Measurements from ENCODE around the gene FGF4.

FGF4 gene

GRCh38 chr11:69775163-69775755 is at the start of gene FGF4:
FGF4 (minus strand) TSS chr11:69775341; CDS start chr11:69775084, 257 bp downstream.
- no peak within 1 kb of the TSS for H3K4me3 ChIP-seq (ENCODE audit: low read depth, low read length)
- H3K36me3 ChIP-seq (ENCODE audit: control insufficient read depth in 2 of 2, insufficient read depth in 1 of 2, low read length in 2 of 2): no peaks in the 10 kb centered on the region

More at GRCh38 chr11:69775163-69775755, at the start of gene FGF4:
- CTCF ChIA-PET: no interaction called here
- POLR2A ChIA-PET: no interaction called here
- TF ChIP-seq BCL6B (tag by site-specific recombination; IDR thresholded peaks at IDR 0.05) (no peak), ZNF645 (tag by site-specific recombination; IDR thresholded peaks at IDR 0.05) (no peak), ZSCAN18 (tag by site-specific recombination; IDR thresholded peaks at IDR 0.05) (no peak), GLI2 (tag by site-specific recombination; IDR thresholded peaks at IDR 0.05; ENCODE audit: borderline replicate concordance, low read depth) (no peak), ZSCAN30 (tag by site-specific recombination; IDR thresholded peaks at IDR 0.05) (no peak), ZNF292 (tag by site-specific recombination; IDR thresholded peaks at IDR 0.05; ENCODE audit: borderline replicate concordance, low read depth) (no peak), KLF16 (tag by site-specific recombination; IDR thresholded peaks at IDR 0.05) (no peak), OVOL3 (tag by site-specific recombination; IDR thresholded peaks at IDR 0.05) (no peak), REST (tag by site-specific recombination; IDR thresholded peaks at IDR 0.05) (no peak)
- TF ChIP-seq, protein P1, sequence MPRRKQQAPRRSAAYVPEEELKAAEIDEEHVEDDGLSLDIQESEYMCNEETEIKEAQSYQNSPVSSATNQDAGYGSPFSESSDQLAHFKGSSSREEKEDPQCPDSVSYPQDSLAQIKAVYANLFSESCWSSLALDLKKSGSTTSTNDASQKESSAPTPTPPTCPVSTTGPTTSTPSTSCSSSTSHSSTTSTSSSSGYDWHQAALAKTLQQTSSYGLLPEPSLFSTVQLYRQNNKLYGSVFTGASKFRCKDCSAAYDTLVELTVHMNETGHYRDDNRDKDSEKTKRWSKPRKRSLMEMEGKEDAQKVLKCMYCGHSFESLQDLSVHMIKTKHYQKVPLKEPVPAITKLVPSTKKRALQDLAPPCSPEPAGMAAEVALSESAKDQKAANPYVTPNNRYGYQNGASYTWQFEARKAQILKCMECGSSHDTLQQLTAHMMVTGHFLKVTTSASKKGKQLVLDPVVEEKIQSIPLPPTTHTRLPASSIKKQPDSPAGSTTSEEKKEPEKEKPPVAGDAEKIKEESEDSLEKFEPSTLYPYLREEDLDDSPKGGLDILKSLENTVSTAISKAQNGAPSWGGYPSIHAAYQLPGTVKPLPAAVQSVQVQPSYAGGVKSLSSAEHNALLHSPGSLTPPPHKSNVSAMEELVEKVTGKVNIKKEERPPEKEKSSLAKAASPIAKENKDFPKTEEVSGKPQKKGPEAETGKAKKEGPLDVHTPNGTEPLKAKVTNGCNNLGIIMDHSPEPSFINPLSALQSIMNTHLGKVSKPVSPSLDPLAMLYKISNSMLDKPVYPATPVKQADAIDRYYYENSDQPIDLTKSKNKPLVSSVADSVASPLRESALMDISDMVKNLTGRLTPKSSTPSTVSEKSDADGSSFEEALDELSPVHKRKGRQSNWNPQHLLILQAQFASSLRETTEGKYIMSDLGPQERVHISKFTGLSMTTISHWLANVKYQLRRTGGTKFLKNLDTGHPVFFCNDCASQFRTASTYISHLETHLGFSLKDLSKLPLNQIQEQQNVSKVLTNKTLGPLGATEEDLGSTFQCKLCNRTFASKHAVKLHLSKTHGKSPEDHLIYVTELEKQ (tag by site-specific recombination; IDR thresholded peaks at IDR 0.05; ENCODE audit: borderline replicate concordance): no peak
- no peak within 1 kb of the TSS for H3K27ac ChIP-seq (ENCODE audit: extremely low read depth, low read depth, low read length)
- no peaks in the 10 kb centered on the region for H3K9me3 ChIP-seq (ENCODE audit: control insufficient read depth, insufficient read depth, low read depth, low read length)
- no peaks in the 10 kb centered on the region for H3K4me1 ChIP-seq (ENCODE audit: control insufficient read depth, insufficient read depth, low read length)
